Adrenal gland (tissue), 12 donors: Measurements from ENCODE around the gene GTF2IRD1. TPM values are rescaled to one million over a fixed set of nuclear protein-coding genes. Genes with fewer than 3 reads are reported as not detected.

Experiments
- DNase-seq, 7 donors: peaks; one replicate each; pipeline ENCODE4 v3.0.0-alpha.2; 2019 to 2020
- H3K27ac ChIP-seq, 5 donors: fragments of 200-600 bp; sonication (generic) in 4 of 5; 1 replicate in 3 of 5; 2 replicates in 2 of 5; pipeline versions ENCODE4 v1.5.1 to v1.8.0; 2016 to 2020; ENCODE audit warnings: mild to moderate bottlenecking in 1 of 5
- H3K27me3 ChIP-seq: fragments of 200-600 bp; 2 replicates; pipeline ENCODE4 v1.8.0; 2021
- H3K36me3 ChIP-seq, 2 donors: fragments of 200-600 bp; replicated peaks in 1 of 2; 1 replicate in 1 of 2; 2 replicates in 1 of 2; pipeline versions ENCODE4 v1.5.1 to v1.8.0; 2018 to 2022
- H3K4me1 ChIP-seq, 2 donors: fragments of 200-600 bp; replicated peaks in 1 of 2; 1 replicate in 1 of 2; 2 replicates in 1 of 2; pipeline versions ENCODE4 v1.5.1 to v1.8.0; 2018 to 2021
- H3K4me3 ChIP-seq, 4 donors: fragments of 200-600 bp; sonication (generic) in 3 of 4; one replicate each; pipeline ENCODE4 v1.5.1; 2016 to 2018
- H3K9me3 ChIP-seq, 3 donors: fragments of 200-600 bp; sonication (generic) in 1 of 3; replicated peaks in 1 of 3; 1 replicate in 2 of 3; 2 replicates in 1 of 3; pipeline versions ENCODE4 v1.5.1 to v1.8.0; 2016 to 2021
- CTCF ChIP-seq, 6 experiments: fragments of 450-650 bp in 4 of 6; fragments of 200-600 bp in 2 of 6; sonication (generic) in 1 of 6; IDR thresholded peaks; 1 replicate in 5 of 6; 2 replicates in 1 of 6; pipeline versions ENCODE4 v1.5.1 to v1.8.0; 2016 to 2021; ENCODE audit warnings: antibody characterized with exemption in 6 of 6, mild to moderate bottlenecking in 2 of 6, moderate library complexity in 1 of 6
- POLR2A ChIP-seq, 2 donors: fragments of 450-650 bp; IDR thresholded peaks; one replicate each; pipeline ENCODE4 v1.6.1; 2017; ENCODE audit warnings: antibody characterized with exemption in 2 of 2, mild to moderate bottlenecking in 2 of 2, moderate library complexity in 1 of 2
- WGBS, 4 donors: extraction: QIAGEN DNeasy Blood & Tissue Kit in 2 of 4; methylation state at CpG; one replicate each; pipeline versions ENCODE4 v1.1.5 to v1.1.7; 2013 to 2017; 5-methylcytosine and 5-hydroxymethylcytosine counted together
- intact Hi-C, 2 donors: fragments of 100-400 bp; cut with DNase I; formaldehyde crosslinking; loops; one replicate each; pipeline versions ENCODE4 v1.14.1 to v1.15.0; 2022 to 2023
- polyA plus RNA-seq, 3 donors: library from polyadenylated mRNA; stranded (reverse); fragments of 200-250 nt in 2 of 3; fragments of 350-450 nt in 1 of 3; fragmentation: Illumina TruSeq in 1 of 3; extraction: RNeasy Lipid Tissue Mini Kit (QIAGEN cat#74804) in 1 of 3; gene quantifications; one replicate each; pipeline ENCODE4 v1.2.3, GENCODE V29; 2013 to 2014
- total RNA-seq, 9 donors: library from RNA; depleted of rRNA in 4 of 9; stranded (reverse); fragments of >200 nt in 4 of 9; fragments of 120-200 nt in 1 of 9; fragmentation: NEBNext Ultra II Directional in 1 of 9; extraction: Animal tissue kit (Norgen Biotek cat#: 25700) in 1 of 9; gene quantifications; one replicate each; pipeline versions ENCODE4 v1.1.0 to v1.2.4, GENCODE V29; 2013 to 2023
- donor health status: healthy with polysubstance abuse.
- donor health status: Bipolar disorder and iron deficiency.
- donor health status: DM: yes; HTN: yes; CAD: no.
- donor health status: DM: no; HTN: no; CAD: no.
- donor health status: DM: no; HTN: no; CAD: no.
- donor health status: DM: yes; HTN: yes; CAD: no.

Gene GTF2IRD1
- total and polyA plus RNA-seq, 12 donors = 7.4 to 41.3 (median 25.2) TPM

GRCh38 chr7:74606909-74607510 lies 153.3 kb downstream of the GTF2IRD1 start:
- intact Hi-C loops = no loop called here
- WGBS, 4 donors = 72 to 74% (median 74%) methylated on average over 14 to 15 of the region's 15 CpGs
- no peak for DNase-seq
- H3K4me3 ChIP-seq = peak overlapping the region in 2 of 4 donors; percentile 38 to 61
- H3K27ac ChIP-seq = peak overlapping the region in 3 of 5 donors; percentile 79 to 80 (median 80)
- no peaks in the 10 kb centered on the region for H3K36me3 ChIP-seq
- TF ChIP-seq POLR2A (IDR thresholded peaks at IDR 0.05) (no peak), CTCF (IDR thresholded peaks at IDR 0.05) (no peak)
- H3K27me3 ChIP-seq = no peaks in the 10 kb centered on the region
- peaks cover 7 to 8% of the 10 kb centered on the region in 2 donors for H3K4me1 ChIP-seq
- H3K9me3 ChIP-seq = no peaks in the 10 kb centered on the region

- peak in 1 of 7 donors; percentile 32 for DNase-seq
- 68 to 79% (median 75%) methylated on average over 7 to 11 of the region's 11 CpGs for WGBS, 4 donors
- intact Hi-C loops = no loop called here
- Histone ChIP-seq H3K4me3 (no peak overlapping the region), H3K4me1 (peaks cover 0 to under 1% of the 10 kb centered on the region in 2 donors), H3K36me3 (no peaks in the 10 kb centered on the region), H3K27ac (no peak overlapping the region), H3K9me3 (no peaks in the 10 kb centered on the region), H3K27me3 (no peaks in the 10 kb centered on the region)
- TF ChIP-seq CTCF (IDR thresholded peaks at IDR 0.05) (no peak), POLR2A (IDR thresholded peaks at IDR 0.05) (no peak)
Observed at GRCh38 chr7:74612015-74612829, 158.5 kb downstream of the GTF2IRD1 start.

- Histone ChIP-seq H3K27ac (no peak overlapping the region), H3K36me3 (no peaks in the 10 kb centered on the region), H3K4me1 (no peaks in the 10 kb centered on the region), H3K9me3 (no peaks in the 10 kb centered on the region), H3K4me3 (no peak overlapping the region), H3K27me3 (no peaks in the 10 kb centered on the region)
- intact Hi-C loops = no loop called here
- DNase-seq = no peak
- WGBS, 4 donors = 77 to 89% (median 83%) methylated on average over 13 of the region's 13 CpGs
- no peak for TF ChIP-seq CTCF (IDR thresholded peaks at IDR 0.05)
Observed at GRCh38 chr7:74615933-74616780, 162.5 kb downstream of the GTF2IRD1 start.

- Histone ChIP-seq H3K27ac (peak overlapping the region in 1 of 5 donors; percentile 4), H3K9me3 (no peaks in the 10 kb centered on the region), H3K36me3 (no peaks in the 10 kb centered on the region), H3K27me3 (no peaks in the 10 kb centered on the region), H3K4me1 (no peaks in the 10 kb centered on the region), H3K4me3 (no peak overlapping the region)
- DNase-seq = peak in 3 of 7 donors; percentile 27 to 37 (median 32)
- intact Hi-C loops = no loop called here
- 43 to 58% (median 57%) methylated on average over 5 to 9 of the region's 9 CpGs for WGBS, 4 donors
- TF ChIP-seq POLR2A (IDR thresholded peaks at IDR 0.05) (no peak), CTCF (IDR thresholded peaks at IDR 0.05) (no peak)
Observed at GRCh38 chr7:74617180-74617744, 163.6 kb downstream of the GTF2IRD1 start.
